GDM1 (cell line): ENCODE measurements around the gene EIF4G3.
"Not testable (repeated sequence)": the region's sequence is repeated elsewhere in the genome, so short reads cannot be mapped to it uniquely, and the experiment has no call there.

Experiments
- DNase-seq: peaks from one replicate; lab custom pipeline; 2025; lab: John Stamatoyannopoulos, UW

The EIF4G3 gene

GRCh38 chr1:21149855-21150432 lies 26.8 kb downstream of the EIF4G3 start:
- DNase-seq = no peak

GRCh38 chr1:21149430-21149854 lies 27.3 kb downstream of the EIF4G3 start:
- peak; percentile 8 for DNase-seq

- DNase-seq = no peak
Observed at GRCh38 chr1:21143752-21144151, 32.9 kb downstream of the EIF4G3 start.

- no peak for DNase-seq
Observed at GRCh38 chr1:21143138-21143537, 33.6 kb downstream of the EIF4G3 start.

GRCh38 chr1:21141030-21141429 lies 35.7 kb downstream of the EIF4G3 start:
- no peak for DNase-seq

- no peak for DNase-seq
Observed at GRCh38 chr1:21139601-21140000, 37.1 kb downstream of the EIF4G3 start.

- not testable (repeated sequence) for DNase-seq
Observed at GRCh38 chr1:21136344-21136743, 40.4 kb downstream of the EIF4G3 start.

GRCh38 chr1:21131200-21131599 lies 45.5 kb downstream of the EIF4G3 start:
- no peak for DNase-seq

- no peak for DNase-seq
Observed at GRCh38 chr1:21129407-21129806, 47.3 kb downstream of the EIF4G3 start.

GRCh38 chr1:21126324-21126723 lies 50.4 kb downstream of the EIF4G3 start:
- no peak for DNase-seq

GRCh38 chr1:21124846-21125245 lies 51.9 kb downstream of the EIF4G3 start:
- DNase-seq = no peak

GRCh38 chr1:21123287-21123948 lies 53.3 kb downstream of the EIF4G3 start:
- peak; percentile 17 for DNase-seq

- DNase-seq = no peak
Observed at GRCh38 chr1:21121764-21122471, 54.8 kb downstream of the EIF4G3 start.

- no peak for DNase-seq
Observed at GRCh38 chr1:21118167-21118566, 58.5 kb downstream of the EIF4G3 start.

GRCh38 chr1:21117597-21118001 lies 59.1 kb downstream of the EIF4G3 start:
- DNase-seq = no peak

GRCh38 chr1:21117159-21117558 lies 59.5 kb downstream of the EIF4G3 start:
- no peak for DNase-seq

- no peak for DNase-seq
Observed at GRCh38 chr1:21115098-21115760, 61.5 kb downstream of the EIF4G3 start.

GRCh38 chr1:21114431-21114830 lies 62.3 kb downstream of the EIF4G3 start:
- no peak for DNase-seq

GRCh38 chr1:21110163-21110562 lies 66.5 kb downstream of the EIF4G3 start:
- DNase-seq = no peak

GRCh38 chr1:21106709-21107108 lies 70.0 kb downstream of the EIF4G3 start:
- DNase-seq = no peak

GRCh38 chr1:21106238-21106637 lies 70.5 kb downstream of the EIF4G3 start:
- no peak for DNase-seq

GRCh38 chr1:21105807-21106206 lies 70.9 kb downstream of the EIF4G3 start:
- no peak for DNase-seq

- no peak for DNase-seq
Observed at GRCh38 chr1:21104683-21105082, 72.0 kb downstream of the EIF4G3 start.
